Stimulated activated CD4-positive, alpha-beta T cell treated with anti-CD3 and anti-CD28 coated beads, Interleukin-1b, Interleukin-23, amount 100 ng/mL, for 48 hours (primary cell): ENCODE results near the gene IWS1.
"Not testable (repeated sequence)": the region's sequence is repeated elsewhere in the genome, so short reads cannot be mapped to it uniquely, and the experiment has no call there.

Source experiments
- DNase-seq: peaks from one replicate; pipeline ENCODE4 v3.0.0-alpha.2; 2020

Gene IWS1

GRCh38 chr2:127560201-127560930, 34.1 kb upstream of the IWS1 start:
- no peak for DNase-seq

GRCh38 chr2:127559454-127559853, 33.2 kb upstream of the IWS1 start:
- no peak for DNase-seq

- DNase-seq = no peak
Measured at GRCh38 chr2:127558911-127559310, 32.6 kb upstream of the IWS1 start.

- no peak for DNase-seq
Measured at GRCh38 chr2:127552846-127553245, 26.6 kb upstream of the IWS1 start.

GRCh38 chr2:127552336-127552735, 26.0 kb upstream of the IWS1 start:
- no peak for DNase-seq

GRCh38 chr2:127551221-127551930, 25.1 kb upstream of the IWS1 start:
- no peak for DNase-seq

- DNase-seq = no peak
Measured at GRCh38 chr2:127546797-127547196, 20.5 kb upstream of the IWS1 start.

GRCh38 chr2:127545796-127546195, 19.5 kb upstream of the IWS1 start:
- DNase-seq = no peak

GRCh38 chr2:127545189-127545588, 18.9 kb upstream of the IWS1 start:
- no peak for DNase-seq

- not testable (repeated sequence) for DNase-seq
Measured at GRCh38 chr2:127543013-127543501, 16.8 kb upstream of the IWS1 start.

- no peak for DNase-seq
Measured at GRCh38 chr2:127542231-127542630, 15.9 kb upstream of the IWS1 start.

GRCh38 chr2:127541809-127542208, 15.5 kb upstream of the IWS1 start:
- DNase-seq = no peak

- no peak for DNase-seq
Measured at GRCh38 chr2:127537644-127538043, 11.4 kb upstream of the IWS1 start.

GRCh38 chr2:127536707-127537541, 10.6 kb upstream of the IWS1 start:
- no peak for DNase-seq

- no peak for DNase-seq
Measured at GRCh38 chr2:127535918-127536317, 9.6 kb upstream of the IWS1 start.

GRCh38 chr2:127535422-127535901, 9.2 kb upstream of the IWS1 start, which contains the start of gene MYO7B:
Gene MYO7B (plus strand): TSS chr2:127535683. CDS start chr2:127559723, 24,040 bp downstream.
- DNase-seq = no peak

GRCh38 chr2:127532296-127532695, 6.0 kb upstream of the IWS1 start:
- no peak for DNase-seq

GRCh38 chr2:127531221-127531648, 4.9 kb upstream of the IWS1 start:
- DNase-seq = no peak

- DNase-seq = no peak
Measured at GRCh38 chr2:127530245-127531140, 4.2 kb upstream of the IWS1 start.

GRCh38 chr2:127529416-127529815, 3.1 kb upstream of the IWS1 start:
- DNase-seq = not testable (repeated sequence)

- no peak for DNase-seq
Measured at GRCh38 chr2:127528487-127528886, 2.2 kb upstream of the IWS1 start.
